Measurements from ENCODE around the gene SMG6. TPM values are rescaled to one million over a fixed set of nuclear protein-coding genes. Genes with fewer than 3 reads are reported as not detected.
"Not testable (repeated sequence)": the region's sequence is repeated elsewhere in the genome, so short reads cannot be mapped to it uniquely, and the experiment has no call there.

SMG6 gene
- total RNA-seq, 2 donors from 2014 or later: 33.2 to 82.9 TPM

DNA sequence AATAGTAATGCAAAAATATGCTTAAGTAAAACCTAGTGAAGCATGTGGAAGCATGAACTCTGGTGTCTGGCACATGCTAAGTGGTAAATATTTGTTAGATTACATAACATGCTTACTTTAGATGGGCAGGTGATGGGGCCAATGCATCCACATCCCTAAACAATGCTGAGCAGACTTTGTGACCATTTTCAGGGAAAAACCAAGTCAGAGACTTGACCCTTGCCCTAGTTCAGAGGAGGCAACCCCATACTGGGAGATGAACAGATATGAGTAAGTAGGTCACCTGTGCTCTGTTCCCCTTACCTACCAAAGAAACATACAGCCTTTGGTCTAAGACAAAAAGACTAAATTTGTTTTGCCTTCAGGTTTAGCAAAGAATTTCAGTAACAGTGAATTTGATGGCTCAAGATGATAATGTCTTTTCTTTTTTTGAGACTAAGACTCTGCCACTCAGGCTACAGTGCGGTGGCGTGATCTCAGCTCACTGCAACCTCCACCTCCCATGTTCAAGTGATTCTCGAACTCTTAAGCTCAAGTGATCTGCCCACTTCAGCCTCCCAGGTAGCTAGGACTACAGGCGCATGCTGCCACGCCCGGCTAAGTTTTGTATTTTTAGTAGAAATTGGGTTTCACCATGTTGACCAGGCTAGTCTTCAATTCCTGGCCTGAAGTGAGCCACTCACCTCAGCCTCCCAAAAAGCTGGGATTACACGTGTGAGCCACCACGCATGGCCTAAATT, 157.3 kb downstream of the SMG6 start:
- H3K27me3 ChIP-seq (replicated peaks; ENCODE audit: insufficient read depth): no peaks in the 10 kb centered on the region
- no peaks in the 10 kb centered on the region for H3K36me3 ChIP-seq
- DNase-seq (ENCODE audit: low spot score) (no peak), ATAC-seq (ENCODE audit: insufficient number of reproducible peaks, low FRiP score, low read depth) (no peak)
- H3K4me1 ChIP-seq (ENCODE audit: control insufficient read depth in 1 of 2, low read depth in 2 of 2): peaks cover 0 to 2% of the 10 kb centered on the region in 2 donors
- no peaks in the 10 kb centered on the region for H3K9me3 ChIP-seq
- H3K27ac ChIP-seq: no peak overlapping the region
- TF ChIP-seq, protein P1, sequence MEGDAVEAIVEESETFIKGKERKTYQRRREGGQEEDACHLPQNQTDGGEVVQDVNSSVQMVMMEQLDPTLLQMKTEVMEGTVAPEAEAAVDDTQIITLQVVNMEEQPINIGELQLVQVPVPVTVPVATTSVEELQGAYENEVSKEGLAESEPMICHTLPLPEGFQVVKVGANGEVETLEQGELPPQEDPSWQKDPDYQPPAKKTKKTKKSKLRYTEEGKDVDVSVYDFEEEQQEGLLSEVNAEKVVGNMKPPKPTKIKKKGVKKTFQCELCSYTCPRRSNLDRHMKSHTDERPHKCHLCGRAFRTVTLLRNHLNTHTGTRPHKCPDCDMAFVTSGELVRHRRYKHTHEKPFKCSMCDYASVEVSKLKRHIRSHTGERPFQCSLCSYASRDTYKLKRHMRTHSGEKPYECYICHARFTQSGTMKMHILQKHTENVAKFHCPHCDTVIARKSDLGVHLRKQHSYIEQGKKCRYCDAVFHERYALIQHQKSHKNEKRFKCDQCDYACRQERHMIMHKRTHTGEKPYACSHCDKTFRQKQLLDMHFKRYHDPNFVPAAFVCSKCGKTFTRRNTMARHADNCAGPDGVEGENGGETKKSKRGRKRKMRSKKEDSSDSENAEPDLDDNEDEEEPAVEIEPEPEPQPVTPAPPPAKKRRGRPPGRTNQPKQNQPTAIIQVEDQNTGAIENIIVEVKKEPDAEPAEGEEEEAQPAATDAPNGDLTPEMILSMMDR (IDR thresholded peaks at IDR 0.05): no peak
- no peak overlapping the region for H3K4me3 ChIP-seq

DNA sequence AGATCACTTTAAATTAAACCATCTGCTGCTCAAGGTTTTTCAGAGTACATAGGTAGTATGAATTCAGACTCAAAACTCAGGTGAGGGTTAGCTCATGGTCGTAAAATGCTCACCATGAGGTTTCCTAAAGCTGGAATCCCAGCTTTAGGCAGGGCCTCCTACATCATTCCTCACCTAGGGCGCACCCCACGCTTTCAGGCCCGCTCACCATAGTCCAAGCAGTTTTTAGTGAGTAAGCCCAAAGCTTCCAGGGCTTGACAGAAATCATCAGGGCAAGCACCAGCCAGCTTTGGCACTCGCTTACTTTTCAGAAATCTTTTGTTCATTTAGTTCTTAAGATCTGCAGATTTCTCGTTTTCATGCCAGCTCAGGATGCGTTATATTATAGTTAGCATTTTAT, 158.9 kb downstream of the SMG6 start:
- no peak overlapping the region for H3K4me3 ChIP-seq
- no peak for DNase-seq (ENCODE audit: low spot score)
- no peak overlapping the region for H3K27ac ChIP-seq
- no peaks in the 10 kb centered on the region for H3K27me3 ChIP-seq (replicated peaks; ENCODE audit: insufficient read depth)
- no peak for ATAC-seq (ENCODE audit: insufficient number of reproducible peaks, low FRiP score, low read depth)
- TF ChIP-seq, protein P1 (IDR thresholded peaks at IDR 0.05): no peak
- H3K36me3 ChIP-seq: no peaks in the 10 kb centered on the region
- H3K4me1 ChIP-seq (ENCODE audit: control insufficient read depth in 1 of 2, low read depth in 2 of 2): no peaks in the 10 kb centered on the region
- no peaks in the 10 kb centered on the region for H3K9me3 ChIP-seq

DNA sequence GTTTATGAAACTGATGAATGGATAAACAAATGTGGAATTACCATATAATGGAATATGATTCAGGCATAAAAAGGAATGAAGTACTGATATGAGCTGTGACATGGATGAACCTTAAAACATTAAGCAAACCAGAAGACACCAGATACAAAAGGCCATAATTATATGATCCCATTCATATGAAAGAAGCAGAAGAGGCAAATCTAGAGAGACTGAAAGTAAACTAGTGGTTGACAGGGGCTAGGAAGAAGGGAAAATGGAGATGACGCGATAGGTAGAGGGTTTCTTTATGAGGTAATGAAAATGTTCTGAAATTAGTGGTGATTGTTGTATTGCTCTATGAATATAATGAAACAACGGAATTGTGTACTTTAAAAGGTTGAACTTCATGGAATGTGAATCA, 160.3 kb downstream of the SMG6 start:
- Histone ChIP-seq H3K4me1 (ENCODE audit: control insufficient read depth in 1 of 2, low read depth in 2 of 2) (peaks cover 7 to 9% of the 10 kb centered on the region in 2 donors), H3K36me3 (no peaks in the 10 kb centered on the region), H3K9me3 (no peaks in the 10 kb centered on the region), H3K27me3 (replicated peaks; ENCODE audit: insufficient read depth) (no peaks in the 10 kb centered on the region), H3K4me3 (no peak overlapping the region), H3K27ac (no peak overlapping the region)
- TF ChIP-seq, protein P1 (IDR thresholded peaks at IDR 0.05): no peak
- ATAC-seq (ENCODE audit: insufficient number of reproducible peaks, low FRiP score, low read depth): no peak
- DNase-seq (ENCODE audit: low spot score): no peak

- peaks cover 7 to 15% of the 10 kb centered on the region in 2 donors for H3K4me1 ChIP-seq (ENCODE audit: control insufficient read depth in 1 of 2, low read depth in 2 of 2)
- H3K4me3 ChIP-seq; H3K27ac ChIP-seq; H3K36me3 ChIP-seq; H3K27me3 ChIP-seq (replicated peaks; ENCODE audit: insufficient read depth); DNase-seq (ENCODE audit: low spot score); H3K9me3 ChIP-seq; ATAC-seq (ENCODE audit: insufficient number of reproducible peaks, low FRiP score, low read depth): not testable (repeated sequence)
These were observed 160.9 kb downstream of the SMG6 start for GRCh38 chr17:2142682-2143081.

GRCh38 chr17:2140683-2141082, 162.9 kb downstream of the SMG6 start:
- no peaks in the 10 kb centered on the region for H3K9me3 ChIP-seq
- no peaks in the 10 kb centered on the region for H3K27me3 ChIP-seq (replicated peaks; ENCODE audit: insufficient read depth)
- TF ChIP-seq, protein P1 (IDR thresholded peaks at IDR 0.05): no peak
- no peak for ATAC-seq (ENCODE audit: insufficient number of reproducible peaks, low FRiP score, low read depth)
- H3K27ac ChIP-seq: no peak overlapping the region
- DNase-seq (ENCODE audit: low spot score): no peak
- peaks cover 7 to 15% of the 10 kb centered on the region in 2 donors for H3K4me1 ChIP-seq (ENCODE audit: control insufficient read depth in 1 of 2, low read depth in 2 of 2)
- H3K4me3 ChIP-seq: no peak overlapping the region
- H3K36me3 ChIP-seq: no peaks in the 10 kb centered on the region

- Histone ChIP-seq H3K27me3 (replicated peaks; ENCODE audit: insufficient read depth) (no peaks in the 10 kb centered on the region), H3K27ac (no peak overlapping the region), H3K9me3 (no peaks in the 10 kb centered on the region), H3K4me3 (no peak overlapping the region), H3K4me1 (ENCODE audit: control insufficient read depth in 1 of 2, low read depth in 2 of 2) (peaks cover 7 to 15% of the 10 kb centered on the region in 2 donors), H3K36me3 (no peaks in the 10 kb centered on the region)
- DNase-seq (ENCODE audit: low spot score) (no peak), ATAC-seq (ENCODE audit: insufficient number of reproducible peaks, low FRiP score, low read depth) (no peak)
- TF ChIP-seq, protein P1 (IDR thresholded peaks at IDR 0.05): no peak
These were observed 164.8 kb downstream of the SMG6 start for GRCh38 chr17:2138761-2139160.

Measured in thoracic aorta (tissue), 2 donors.